BLaER1 treated with 17β-estradiol and CSF1 and Interleukin-3, amounts not matched to agents 10 nM and 100 nM (cell line): ENCODE results near the gene SLC16A4.
A peak's percentile ranks its signal among the peaks of the same experiment; 100 is the strongest.
"Not testable (repeated sequence)": the region's sequence is repeated elsewhere in the genome, so short reads cannot be mapped to it uniquely, and the experiment has no call there.

Experiments used
- H3K27ac ChIP-seq, 11 experiments: shearing (Covaris generic); formaldehyde crosslinking; 2 replicates each; pipeline ENCODE4 v1.8.1; 2022
- H3K27me3 ChIP-seq, 11 experiments: shearing (Covaris generic); formaldehyde crosslinking; 2 replicates each; pipeline ENCODE4 v1.8.1; 2022
- H3K36me3 ChIP-seq, 11 experiments: shearing (Covaris generic); formaldehyde crosslinking; 2 replicates each; pipeline ENCODE4 v1.8.1; 2022
- H3K4me1 ChIP-seq, 10 experiments: shearing (Covaris generic); formaldehyde crosslinking; 2 replicates each; pipeline ENCODE4 v1.8.1; 2022
- H3K4me2 ChIP-seq, 11 experiments: shearing (Covaris generic); formaldehyde crosslinking; 2 replicates each; pipeline ENCODE4 v1.8.1; 2022
- H3K4me3 ChIP-seq, 10 experiments: shearing (Covaris generic); formaldehyde crosslinking; 2 replicates each; pipeline ENCODE4 v1.8.1; 2022
- H3K9ac ChIP-seq, 11 experiments: shearing (Covaris generic); formaldehyde crosslinking; 2 replicates each; pipeline ENCODE4 v1.8.1; 2022
- H3K9me3 ChIP-seq, 11 experiments: shearing (Covaris generic); formaldehyde crosslinking; replicated peaks in 1 of 11; 2 replicates each; pipeline ENCODE4 v1.8.1; 2022
- H4K20me1 ChIP-seq, 11 experiments: shearing (Covaris generic); formaldehyde crosslinking; 2 replicates each; pipeline ENCODE4 v1.8.1; 2022
- Cebpa-rat ChIP-seq, 11 experiments: shearing (Covaris generic); IDR thresholded peaks; 2 replicates each; pipeline ENCODE4 v1.8.1; 2022

SLC16A4 gene

DNA sequence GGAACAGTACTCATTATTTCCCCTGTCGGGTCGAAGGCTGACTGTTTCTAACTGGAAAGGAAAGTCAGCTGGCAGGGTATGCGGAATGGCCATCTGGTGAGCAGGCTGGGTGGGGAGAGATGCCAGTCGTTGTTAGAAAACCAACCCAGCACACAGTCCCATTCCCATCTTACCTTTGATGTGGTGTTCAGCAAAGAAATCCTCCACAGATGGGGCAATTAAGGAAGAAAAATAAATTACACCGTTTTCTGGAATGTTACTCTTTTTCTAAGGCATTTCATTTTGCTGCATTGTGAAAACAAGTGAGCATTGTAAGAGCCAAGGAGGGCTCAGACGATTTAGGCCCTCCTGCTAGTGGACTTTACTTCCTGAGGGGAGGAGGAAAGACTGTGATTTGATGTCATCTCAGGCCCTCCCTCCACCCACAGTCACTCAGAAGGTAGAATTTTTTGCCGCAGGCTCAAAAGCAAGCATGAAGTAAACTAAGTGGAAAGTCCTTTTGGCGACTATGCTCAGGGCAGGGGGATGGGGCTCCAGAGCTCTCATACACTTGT, at the start of gene SLC16A4:
SLC16A4 (minus strand) TSS at position 335 of the 554 bp plus-strand sequence. CDS start 1,703 bp downstream, outside the sequence.
- peaks cover 11 to 34% (median 20%) of the 10 kb centered on the region in 11 experiments; a peak in 21 of 22 replicates for H3K36me3 ChIP-seq
- H3K27ac ChIP-seq, result no peak within 1 kb of the TSS
- H3K9me3 ChIP-seq, result peaks cover 0 to 6% (median 3%) of the 10 kb centered on the region in 11 experiments; a peak in 10 of 22 replicates
- H3K4me3 ChIP-seq, result no peak within 1 kb of the TSS
- peak within 1 kb of the TSS in 2 of 11 experiments; percentile 19 to 21; a peak in 1 of 22 replicates for H3K9ac ChIP-seq
- no peaks in the 10 kb centered on the region for H4K20me1 ChIP-seq
- no peak for TF ChIP-seq Cebpa-rat (IDR thresholded peaks at IDR 0.05)
- 0 out of 22 replicates have a peak within 1 kb of the TSS, but pooled peaks of 1 of the 11 experiments have one; percentile 5 for H3K4me2 ChIP-seq
- H3K4me1 ChIP-seq, result peaks cover 0 to 6% (median 0%) of the 10 kb centered on the region in 10 experiments; a peak in 6 of 20 replicates
- H3K27me3 ChIP-seq, result no peaks in the 10 kb centered on the region

- H3K27ac ChIP-seq, H3K4me1 ChIP-seq, H3K9me3 ChIP-seq, H3K4me2 ChIP-seq, H3K4me3 ChIP-seq, H4K20me1 ChIP-seq, H3K9ac ChIP-seq, H3K36me3 ChIP-seq, H3K27me3 ChIP-seq: not testable (repeated sequence)
Observed at GRCh38 chr1:110439873-110440272, 49.0 kb upstream of the SLC16A4 start.

- Histone ChIP-seq H4K20me1 (no peaks in the 10 kb centered on the region), H3K9me3 (no peaks in the 10 kb centered on the region), H3K4me3 (no peak overlapping the region), H3K4me2 (no peak overlapping the region), H3K9ac (no peak overlapping the region), H3K36me3 (no peaks in the 10 kb centered on the region), H3K4me1 (peaks cover 0 to 2% (median 0%) of the 10 kb centered on the region in 10 experiments; a peak in 2 of 20 replicates), H3K27me3 (no peaks in the 10 kb centered on the region), H3K27ac (no peak overlapping the region)
- TF ChIP-seq Cebpa-rat (IDR thresholded peaks at IDR 0.05), result no peak
Observed at GRCh38 chr1:110438893-110439292, 48.1 kb upstream of the SLC16A4 start.

GRCh38 chr1:110437645-110438299, 46.9 kb upstream of the SLC16A4 start:
- H4K20me1 ChIP-seq, H3K27ac ChIP-seq, H3K27me3 ChIP-seq, H3K4me3 ChIP-seq, H3K9me3 ChIP-seq, H3K9ac ChIP-seq, H3K4me2 ChIP-seq, H3K36me3 ChIP-seq: not testable (repeated sequence)
- H3K4me1 ChIP-seq, result peaks cover 0 to 11% (median 0%) of the 10 kb centered on the region in 10 experiments; a peak in 2 of 20 replicates

- Histone ChIP-seq H3K4me1 (peaks cover 0 to 11% (median 0%) of the 10 kb centered on the region in 10 experiments; a peak in 2 of 20 replicates), H3K36me3 (no peaks in the 10 kb centered on the region), H3K9ac (no peak overlapping the region), H3K27me3 (no peaks in the 10 kb centered on the region), H3K27ac (no peak overlapping the region), H3K4me3 (no peak overlapping the region), H3K4me2 (no peak overlapping the region), H4K20me1 (no peaks in the 10 kb centered on the region), H3K9me3 (no peaks in the 10 kb centered on the region)
- TF ChIP-seq Cebpa-rat (IDR thresholded peaks at IDR 0.05), result no peak
Observed at GRCh38 chr1:110436635-110437034, 45.8 kb upstream of the SLC16A4 start.

- Histone ChIP-seq H3K4me3 (no peak overlapping the region), H3K9me3 (no peaks in the 10 kb centered on the region), H3K9ac (no peak overlapping the region), H4K20me1 (no peaks in the 10 kb centered on the region), H3K4me2 (no peak overlapping the region), H3K4me1 (peaks cover 0 to 24% (median 9%) of the 10 kb centered on the region in 10 experiments; a peak in 9 of 20 replicates), H3K36me3 (no peaks in the 10 kb centered on the region), H3K27me3 (no peaks in the 10 kb centered on the region), H3K27ac (no peak overlapping the region)
- no peak for TF ChIP-seq Cebpa-rat (IDR thresholded peaks at IDR 0.05)
Observed at GRCh38 chr1:110434946-110435345, 44.1 kb upstream of the SLC16A4 start.

DNA sequence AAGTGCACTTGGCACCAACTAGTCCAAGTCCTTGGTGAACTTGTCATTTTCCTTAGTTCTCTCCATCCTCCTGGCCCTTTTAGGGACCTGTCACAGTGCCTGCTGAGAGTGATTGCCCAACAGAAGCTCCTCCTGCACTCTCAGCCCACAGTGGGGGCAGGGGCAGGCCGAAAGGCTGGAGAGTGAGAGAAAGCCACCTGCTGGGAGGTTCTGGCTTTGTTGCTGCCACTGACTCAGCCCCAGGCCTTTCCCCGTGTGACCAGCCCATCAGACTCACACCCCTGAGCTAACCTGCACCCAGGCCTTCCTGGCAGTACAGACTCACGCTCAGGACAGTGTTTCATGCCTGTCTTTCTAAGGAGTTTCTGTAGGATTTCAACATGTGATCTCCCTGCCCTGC, 43.0 kb upstream of the SLC16A4 start:
- Histone ChIP-seq H3K36me3 (no peaks in the 10 kb centered on the region), H3K27ac (no peak overlapping the region), H3K4me3 (no peak overlapping the region), H3K9ac (no peak overlapping the region), H4K20me1 (no peaks in the 10 kb centered on the region), H3K9me3 (no peaks in the 10 kb centered on the region), H3K27me3 (no peaks in the 10 kb centered on the region), H3K4me2 (peak overlapping the region in 2 of 11 experiments; percentile 26 to 51; a peak in 2 of 22 replicates), H3K4me1 (peaks cover 0 to 25% (median 9%) of the 10 kb centered on the region in 10 experiments; a peak in 9 of 20 replicates)
- no peak for TF ChIP-seq Cebpa-rat (IDR thresholded peaks at IDR 0.05)

DNA sequence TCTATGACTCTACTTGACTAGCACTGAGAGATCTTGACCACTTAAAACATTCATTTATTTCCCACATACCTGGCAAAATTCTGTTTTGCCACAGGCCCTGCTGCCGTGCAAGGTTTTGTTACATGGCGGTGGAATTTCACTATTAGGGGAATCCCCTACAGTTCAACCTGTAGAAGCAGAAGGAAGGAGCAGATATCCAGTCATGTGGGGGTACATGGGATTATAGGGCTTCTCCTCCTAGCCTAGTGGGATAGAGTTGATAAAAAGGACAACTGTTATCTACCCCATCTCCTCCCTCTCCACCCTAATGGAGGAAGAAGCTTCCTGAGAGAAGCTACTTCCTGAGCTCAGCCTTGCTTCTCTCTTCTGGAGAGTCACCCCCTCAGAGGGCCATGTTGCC, 42.4 kb upstream of the SLC16A4 start:
- peaks cover 0 to 25% (median 9%) of the 10 kb centered on the region in 10 experiments; a peak in 9 of 20 replicates for H3K4me1 ChIP-seq
- TF ChIP-seq Cebpa-rat (IDR thresholded peaks at IDR 0.05), result no peak
- no peak overlapping the region for H3K27ac ChIP-seq
- H3K4me3 ChIP-seq, result no peak overlapping the region
- no peak overlapping the region for H3K9ac ChIP-seq
- H3K27me3 ChIP-seq, result no peaks in the 10 kb centered on the region
- H3K4me2 ChIP-seq, result peak overlapping the region in 1 of 11 experiments; percentile 51; a peak in 2 of 22 replicates
- H4K20me1 ChIP-seq, result no peaks in the 10 kb centered on the region
- no peaks in the 10 kb centered on the region for H3K9me3 ChIP-seq
- no peaks in the 10 kb centered on the region for H3K36me3 ChIP-seq

DNA sequence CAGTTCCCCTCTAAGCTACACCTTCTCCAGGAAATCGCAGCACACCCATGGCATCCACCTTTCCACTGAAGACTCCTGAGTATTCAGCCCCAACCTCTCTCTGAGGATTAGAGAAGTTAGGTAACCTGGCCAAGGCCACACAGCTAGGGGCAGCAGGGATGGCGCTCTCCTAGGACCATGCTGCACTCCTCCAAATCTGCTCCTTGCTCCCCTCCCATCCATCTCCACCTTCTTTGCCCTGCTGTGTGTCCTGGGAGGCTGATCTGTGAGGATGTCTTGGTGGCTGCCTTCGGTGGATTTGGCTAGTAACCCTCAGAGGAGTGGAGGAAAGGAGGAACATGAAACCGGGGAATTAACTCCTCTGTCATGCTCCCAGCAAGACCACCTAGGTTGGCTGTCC, 40.1 kb upstream of the SLC16A4 start:
- H3K36me3 ChIP-seq, result no peaks in the 10 kb centered on the region
- no peaks in the 10 kb centered on the region for H3K27me3 ChIP-seq
- H3K9ac ChIP-seq, result no peak overlapping the region
- H3K4me2 ChIP-seq, result peak overlapping the region in 9 of 11 experiments; percentile 2 to 38 (median 14); a peak in 12 of 22 replicates
- H3K4me1 ChIP-seq, result peaks cover 3 to 34% (median 12%) of the 10 kb centered on the region in 10 experiments; a peak in 14 of 20 replicates
- H3K9me3 ChIP-seq, result no peaks in the 10 kb centered on the region
- no peak for TF ChIP-seq Cebpa-rat (IDR thresholded peaks at IDR 0.05)
- no peak overlapping the region for H3K4me3 ChIP-seq
- H3K27ac ChIP-seq, result no peak overlapping the region
- no peaks in the 10 kb centered on the region for H4K20me1 ChIP-seq
